ENCODE data around the gene KLF1. TPM values are rescaled to one million over a fixed set of nuclear protein-coding genes. Genes with fewer than 3 reads are reported as not detected.

The KLF1 gene
- total and polyA plus RNA-seq, 10 of the 15 experiments (the other 5 are each of a cell fraction or from before 2014, with no cell fraction given) = 0.04 to 0.38 (median 0.08) TPM; not detected in 3

DNA sequence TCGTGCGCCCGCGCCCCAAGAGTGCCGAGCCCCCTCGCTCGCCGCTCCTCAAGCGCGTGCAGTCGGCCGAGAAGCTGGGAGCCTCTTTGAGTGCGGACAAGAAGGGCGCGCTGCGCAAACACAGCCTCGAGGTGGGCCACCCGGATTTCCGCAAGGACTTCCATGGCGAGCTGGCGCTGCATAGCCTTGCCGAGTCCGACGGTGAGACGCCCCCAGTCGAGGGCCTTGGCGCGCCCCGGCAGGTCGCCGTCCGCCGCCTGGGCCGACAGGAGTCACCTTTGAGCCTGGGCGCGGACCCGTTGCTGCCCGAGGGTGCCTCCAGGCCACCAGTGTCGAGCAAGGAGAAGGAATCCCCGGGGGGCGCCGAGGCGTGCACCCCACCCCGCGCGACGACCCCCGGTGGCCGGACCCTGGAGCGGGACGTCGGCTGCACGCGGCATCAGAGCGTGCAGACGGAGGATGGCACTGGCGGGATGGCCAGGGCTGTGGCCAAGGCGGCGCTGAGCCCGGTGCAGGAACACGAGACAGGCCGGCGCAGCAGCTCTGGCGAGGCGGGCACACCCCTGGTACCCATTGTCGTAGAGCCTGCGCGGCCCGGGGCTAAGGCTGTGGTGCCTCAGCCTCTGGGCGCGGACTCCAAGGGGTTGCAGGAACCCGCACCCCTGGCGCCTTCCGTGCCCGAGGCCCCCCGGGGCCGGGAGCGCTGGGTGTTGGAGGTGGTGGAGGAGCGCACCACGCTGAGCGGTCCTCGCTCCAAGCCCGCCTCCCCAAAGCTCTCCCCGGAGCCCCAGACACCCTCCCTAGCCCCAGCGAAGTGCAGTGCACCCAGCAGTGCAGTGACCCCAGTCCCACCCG lies 12.9 kb downstream of the KLF1 start:
- no peak for DNase-seq (ENCODE audit: low read depth, low spot score)
- FAIRE-seq = no peak
- Histone ChIP-seq H3K79me2 (ENCODE audit: control insufficient read depth, insufficient read depth, low read length) (no peaks in the 10 kb centered on the region), H3K4me2 (ENCODE audit: control insufficient read depth, insufficient read depth) (no peak overlapping the region), H3K27ac (ENCODE audit: control insufficient read depth, insufficient read depth) (no peak overlapping the region), H3K36me3 (ENCODE audit: control insufficient read depth in 2 of 2, insufficient read depth in 2 of 2, low read length in 1 of 2) (peaks cover 0 to 4% of the 10 kb centered on the region in 2 experiments; a peak in 2 of 4 replicates), H4K20me1 (ENCODE audit: control insufficient read depth, insufficient read depth) (no peaks in the 10 kb centered on the region), H3K9ac (ENCODE audit: control insufficient read depth, insufficient read depth, low read length) (no peak overlapping the region), H3K4me1 (ENCODE audit: control insufficient read depth, insufficient read depth, low read length) (no peaks in the 10 kb centered on the region), H3K27me3 (replicated peaks in 1 of 2; ENCODE audit: control insufficient read depth in 2 of 2, insufficient read depth in 2 of 2, low read length in 1 of 2) (no peaks in the 10 kb centered on the region), H2AFZ (ENCODE audit: control insufficient read depth, low read depth, low read length) (no peak overlapping the region), H3K9me3 (replicated peaks; ENCODE audit: control insufficient read depth, insufficient read depth, low read length) (no peaks in the 10 kb centered on the region; the same call in 2 of the 3 replicates), H3K4me3 (no peak overlapping the region)
- no TSS peak for BruUV-seq (replicated peaks)
- ChIA-PET CTCF (no interaction called here), RAD21 (ENCODE audit: unreplicated experiment) (no interaction called here), SMC1A (ENCODE audit: uncharacterized antibody, unreplicated experiment) (no interaction called here), POLR2A (no interaction called here)
- intact Hi-C loops (cut with micrococcal nuclease; ENCODE audit: unreplicated experiment) (no loop called here), in situ Hi-C loops (cut with MboI) (no loop called here)
- WGBS (ENCODE audit: insufficient coverage, insufficient replicate concordance, low lambda C conversion rate, missing lambda C conversion rate) = 97% methylated on average over 71 of the region's 86 CpGs
- ATAC-seq = no peak
- TF ChIP-seq, protein P1, sequence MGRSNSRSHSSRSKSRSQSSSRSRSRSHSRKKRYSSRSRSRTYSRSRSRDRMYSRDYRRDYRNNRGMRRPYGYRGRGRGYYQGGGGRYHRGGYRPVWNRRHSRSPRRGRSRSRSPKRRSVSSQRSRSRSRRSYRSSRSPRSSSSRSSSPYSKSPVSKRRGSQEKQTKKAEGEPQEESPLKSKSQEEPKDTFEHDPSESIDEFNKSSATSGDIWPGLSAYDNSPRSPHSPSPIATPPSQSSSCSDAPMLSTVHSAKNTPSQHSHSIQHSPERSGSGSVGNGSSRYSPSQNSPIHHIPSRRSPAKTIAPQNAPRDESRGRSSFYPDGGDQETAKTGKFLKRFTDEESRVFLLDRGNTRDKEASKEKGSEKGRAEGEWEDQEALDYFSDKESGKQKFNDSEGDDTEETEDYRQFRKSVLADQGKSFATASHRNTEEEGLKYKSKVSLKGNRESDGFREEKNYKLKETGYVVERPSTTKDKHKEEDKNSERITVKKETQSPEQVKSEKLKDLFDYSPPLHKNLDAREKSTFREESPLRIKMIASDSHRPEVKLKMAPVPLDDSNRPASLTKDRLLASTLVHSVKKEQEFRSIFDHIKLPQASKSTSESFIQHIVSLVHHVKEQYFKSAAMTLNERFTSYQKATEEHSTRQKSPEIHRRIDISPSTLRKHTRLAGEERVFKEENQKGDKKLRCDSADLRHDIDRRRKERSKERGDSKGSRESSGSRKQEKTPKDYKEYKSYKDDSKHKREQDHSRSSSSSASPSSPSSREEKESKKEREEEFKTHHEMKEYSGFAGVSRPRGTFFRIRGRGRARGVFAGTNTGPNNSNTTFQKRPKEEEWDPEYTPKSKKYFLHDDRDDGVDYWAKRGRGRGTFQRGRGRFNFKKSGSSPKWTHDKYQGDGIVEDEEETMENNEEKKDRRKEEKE (IDR thresholded peaks at IDR 0.05) = no peak
- no peak for TF ChIP-seq BACH1 (IDR thresholded peaks at IDR 0.05; ENCODE audit: borderline replicate concordance)
- no peak for TF ChIP-seq SREBF2 (IDR thresholded peaks at IDR 0.05; ENCODE audit: low read length)
- no peak for TF ChIP-seq MYC (IDR thresholded peaks at IDR 0.05; ENCODE audit: insufficient read depth, insufficient read length, insufficient replicate concordance, low read length, severe bottlenecking)
- TF ChIP-seq, protein P2, sequence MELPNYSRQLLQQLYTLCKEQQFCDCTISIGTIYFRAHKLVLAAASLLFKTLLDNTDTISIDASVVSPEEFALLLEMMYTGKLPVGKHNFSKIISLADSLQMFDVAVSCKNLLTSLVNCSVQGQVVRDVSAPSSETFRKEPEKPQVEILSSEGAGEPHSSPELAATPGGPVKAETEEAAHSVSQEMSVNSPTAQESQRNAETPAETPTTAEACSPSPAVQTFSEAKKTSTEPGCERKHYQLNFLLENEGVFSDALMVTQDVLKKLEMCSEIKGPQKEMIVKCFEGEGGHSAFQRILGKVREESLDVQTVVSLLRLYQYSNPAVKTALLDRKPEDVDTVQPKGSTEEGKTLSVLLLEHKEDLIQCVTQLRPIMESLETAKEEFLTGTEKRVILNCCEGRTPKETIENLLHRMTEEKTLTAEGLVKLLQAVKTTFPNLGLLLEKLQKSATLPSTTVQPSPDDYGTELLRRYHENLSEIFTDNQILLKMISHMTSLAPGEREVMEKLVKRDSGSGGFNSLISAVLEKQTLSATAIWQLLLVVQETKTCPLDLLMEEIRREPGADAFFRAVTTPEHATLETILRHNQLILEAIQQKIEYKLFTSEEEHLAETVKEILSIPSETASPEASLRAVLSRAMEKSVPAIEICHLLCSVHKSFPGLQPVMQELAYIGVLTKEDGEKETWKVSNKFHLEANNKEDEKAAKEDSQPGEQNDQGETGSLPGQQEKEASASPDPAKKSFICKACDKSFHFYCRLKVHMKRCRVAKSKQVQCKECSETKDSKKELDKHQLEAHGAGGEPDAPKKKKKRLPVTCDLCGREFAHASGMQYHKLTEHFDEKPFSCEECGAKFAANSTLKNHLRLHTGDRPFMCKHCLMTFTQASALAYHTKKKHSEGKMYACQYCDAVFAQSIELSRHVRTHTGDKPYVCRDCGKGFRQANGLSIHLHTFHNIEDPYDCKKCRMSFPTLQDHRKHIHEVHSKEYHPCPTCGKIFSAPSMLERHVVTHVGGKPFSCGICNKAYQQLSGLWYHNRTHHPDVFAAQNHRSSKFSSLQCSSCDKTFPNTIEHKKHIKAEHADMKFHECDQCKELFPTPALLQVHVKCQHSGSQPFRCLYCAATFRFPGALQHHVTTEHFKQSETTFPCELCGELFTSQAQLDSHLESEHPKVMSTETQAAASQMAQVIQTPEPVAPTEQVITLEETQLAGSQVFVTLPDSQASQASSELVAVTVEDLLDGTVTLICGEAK (IDR thresholded peaks at IDR 0.05; ENCODE audit: borderline replicate concordance) = no peak
- TF ChIP-seq, protein P3, sequence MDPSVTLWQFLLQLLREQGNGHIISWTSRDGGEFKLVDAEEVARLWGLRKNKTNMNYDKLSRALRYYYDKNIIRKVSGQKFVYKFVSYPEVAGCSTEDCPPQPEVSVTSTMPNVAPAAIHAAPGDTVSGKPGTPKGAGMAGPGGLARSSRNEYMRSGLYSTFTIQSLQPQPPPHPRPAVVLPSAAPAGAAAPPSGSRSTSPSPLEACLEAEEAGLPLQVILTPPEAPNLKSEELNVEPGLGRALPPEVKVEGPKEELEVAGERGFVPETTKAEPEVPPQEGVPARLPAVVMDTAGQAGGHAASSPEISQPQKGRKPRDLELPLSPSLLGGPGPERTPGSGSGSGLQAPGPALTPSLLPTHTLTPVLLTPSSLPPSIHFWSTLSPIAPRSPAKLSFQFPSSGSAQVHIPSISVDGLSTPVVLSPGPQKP (IDR thresholded peaks at IDR 0.05; ENCODE audit: low read depth, low read length) = no peak
- no peak for TF ChIP-seq CBX5 (IDR thresholded peaks at IDR 0.05; ENCODE audit: low read depth)
- TF ChIP-seq HDAC2 (IDR thresholded peaks at IDR 0.05) = no peak
- no peak for TF ChIP-seq RELA (IDR thresholded peaks at IDR 0.05; ENCODE audit: borderline replicate concordance, partially characterized antibody)
- TF ChIP-seq HDGF (IDR thresholded peaks at IDR 0.05) = no peak
